T-helper 22 cell (primary cell): Measurements from ENCODE around the gene KRT7.
"Not testable (repeated sequence)": the region's sequence is repeated elsewhere in the genome, so short reads cannot be mapped to it uniquely, and the experiment has no call there.

Source experiments
- DNase-seq: peaks from one replicate; pipeline ENCODE4 v3.0.0-alpha.2; 2020; ENCODE audit warnings: low read depth

KRT7 gene

DNA sequence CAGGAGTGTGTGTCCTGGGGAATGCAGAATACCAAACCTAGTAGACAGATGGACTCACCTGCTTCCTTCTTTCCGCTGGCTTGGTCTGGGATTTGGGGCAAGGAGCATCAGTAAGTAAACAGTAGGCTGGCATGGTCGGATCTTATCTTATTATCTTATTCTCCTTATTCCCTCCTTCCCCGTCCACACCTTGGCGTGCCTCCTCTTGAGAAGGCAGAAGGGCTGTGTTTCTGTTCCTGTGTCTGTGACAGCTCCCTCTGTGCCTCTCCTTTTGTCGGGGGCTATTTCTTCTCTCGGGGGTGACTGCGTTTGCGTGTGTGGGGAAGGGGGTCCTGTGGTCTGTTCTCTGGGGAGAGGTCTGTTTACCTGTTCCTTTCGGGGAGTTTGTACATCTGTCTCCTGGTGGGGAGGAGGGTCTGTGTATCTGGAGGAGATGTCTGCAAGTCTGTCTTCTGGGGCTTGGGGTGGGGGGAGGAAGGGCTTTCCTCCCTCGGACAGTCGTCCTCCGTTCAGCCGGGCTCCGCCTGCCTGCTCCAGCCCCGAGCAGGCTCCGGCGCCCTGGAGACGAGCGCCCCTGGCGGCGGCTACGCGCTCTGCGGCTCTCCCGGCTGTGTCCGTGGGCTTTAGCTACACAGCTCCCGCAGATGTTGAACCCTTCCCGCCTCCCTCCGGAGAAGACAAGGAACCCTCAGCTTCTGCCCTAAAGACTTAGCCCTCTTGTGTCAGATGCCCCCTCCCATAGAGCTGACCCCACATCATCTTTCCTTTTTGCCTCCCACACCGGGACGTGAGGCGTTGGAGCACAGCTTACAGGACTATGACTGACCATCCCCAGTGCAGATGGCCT lies 45.8 kb downstream of the KRT7 start:
- DNase-seq: peak; percentile 17

DNA sequence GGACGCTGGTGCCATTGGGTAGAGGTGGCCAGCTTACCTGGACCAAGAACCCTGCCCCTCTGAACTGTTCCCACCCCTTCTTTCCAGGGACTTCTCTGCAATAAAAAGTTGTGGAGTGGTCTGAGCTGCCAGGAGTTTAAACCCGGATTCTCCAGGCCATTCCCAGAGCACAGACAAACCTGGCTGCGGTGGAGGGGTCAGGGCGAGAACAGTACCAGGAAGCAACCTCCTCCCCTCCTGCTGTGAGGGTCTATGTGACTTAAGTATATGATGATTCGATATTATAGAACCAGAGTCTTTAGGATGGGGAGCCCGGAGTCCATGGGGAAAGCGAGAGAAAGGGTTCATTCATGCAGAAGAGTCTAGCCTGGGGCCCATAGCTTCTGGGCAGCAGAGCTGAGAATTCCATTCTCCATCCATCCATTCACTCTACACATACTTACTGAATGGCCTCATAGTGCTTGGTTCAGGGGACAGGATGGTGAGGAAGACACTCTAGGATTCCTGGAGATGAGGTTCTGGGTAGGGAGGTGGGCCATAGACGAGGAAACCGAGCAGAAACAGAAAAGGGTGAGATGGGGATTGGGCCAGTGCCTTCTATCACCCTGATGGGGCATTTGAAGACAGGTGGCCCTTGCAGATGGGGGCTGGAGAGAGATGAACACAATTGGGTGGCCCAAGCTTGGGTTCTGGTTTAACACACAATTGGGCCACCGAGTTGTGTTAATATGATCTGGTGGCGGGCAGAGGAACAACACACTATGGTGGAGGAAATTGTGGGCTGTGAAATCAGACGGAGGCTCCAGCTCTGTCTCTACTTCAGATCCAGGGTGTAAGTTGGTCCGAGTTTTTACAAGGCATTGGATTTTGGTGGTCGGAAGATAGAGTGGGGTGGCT lies 46.6 kb downstream of the KRT7 start:
- no peak for DNase-seq

DNA sequence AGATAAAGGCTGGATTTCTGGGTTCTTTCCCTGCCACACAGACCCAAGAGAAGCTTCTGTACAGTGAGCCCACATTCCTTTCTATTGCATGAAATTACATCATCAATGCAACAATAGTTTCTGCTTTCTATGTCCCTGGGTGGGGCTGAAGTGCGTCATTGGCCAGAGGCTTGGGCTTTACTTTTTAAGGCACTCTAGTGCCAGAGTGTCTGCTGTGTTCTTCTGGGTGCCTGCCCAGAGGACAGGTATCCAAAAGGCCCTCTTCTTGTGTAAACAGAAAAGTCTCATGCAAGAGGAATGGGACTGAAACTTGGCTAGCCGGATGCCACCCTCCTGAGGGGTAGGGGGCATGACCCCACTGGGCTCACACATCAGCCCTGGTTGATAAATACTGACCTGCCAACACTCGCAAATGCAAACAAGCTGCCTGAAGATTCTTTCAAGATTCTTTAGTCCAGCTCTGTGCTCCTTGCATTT lies 47.3 kb downstream of the KRT7 start:
- no peak for DNase-seq

DNA sequence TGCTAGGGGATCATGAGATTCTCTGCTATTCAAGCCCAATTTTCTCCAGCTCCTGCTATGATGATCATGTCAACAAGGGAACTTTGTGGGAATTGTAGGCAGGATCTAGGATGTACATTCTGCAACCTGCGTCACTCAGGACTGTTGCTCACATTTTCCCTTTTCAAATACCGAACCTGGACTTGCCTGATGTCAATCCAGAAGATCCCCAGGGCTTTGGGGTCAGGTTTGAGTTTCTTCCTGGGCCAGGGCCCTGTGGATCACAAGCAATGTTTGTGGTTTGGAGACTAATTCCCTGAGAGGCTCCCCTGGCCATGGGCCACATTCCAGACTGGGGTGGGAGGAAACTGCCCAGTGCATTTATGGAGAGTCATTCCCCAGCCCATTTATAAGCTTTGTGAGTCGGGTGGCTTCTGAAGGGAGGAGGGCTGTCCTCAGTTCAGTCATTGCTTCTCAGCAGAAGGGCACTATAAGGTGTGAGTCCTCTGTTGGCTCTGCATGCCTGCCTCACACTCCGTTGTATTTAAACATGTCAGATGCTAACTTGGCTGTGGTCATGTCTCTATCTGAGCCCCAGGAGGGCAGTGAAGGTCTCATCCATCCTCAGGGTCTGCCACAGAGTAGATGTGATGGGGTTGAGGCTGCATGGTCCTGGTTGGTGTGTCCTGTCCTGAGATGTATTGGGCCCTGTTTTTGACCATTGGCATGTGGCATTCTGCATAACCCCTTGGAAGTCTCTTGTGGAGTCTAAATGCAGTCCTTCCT lies 47.9 kb downstream of the KRT7 start:
- no peak for DNase-seq

DNA sequence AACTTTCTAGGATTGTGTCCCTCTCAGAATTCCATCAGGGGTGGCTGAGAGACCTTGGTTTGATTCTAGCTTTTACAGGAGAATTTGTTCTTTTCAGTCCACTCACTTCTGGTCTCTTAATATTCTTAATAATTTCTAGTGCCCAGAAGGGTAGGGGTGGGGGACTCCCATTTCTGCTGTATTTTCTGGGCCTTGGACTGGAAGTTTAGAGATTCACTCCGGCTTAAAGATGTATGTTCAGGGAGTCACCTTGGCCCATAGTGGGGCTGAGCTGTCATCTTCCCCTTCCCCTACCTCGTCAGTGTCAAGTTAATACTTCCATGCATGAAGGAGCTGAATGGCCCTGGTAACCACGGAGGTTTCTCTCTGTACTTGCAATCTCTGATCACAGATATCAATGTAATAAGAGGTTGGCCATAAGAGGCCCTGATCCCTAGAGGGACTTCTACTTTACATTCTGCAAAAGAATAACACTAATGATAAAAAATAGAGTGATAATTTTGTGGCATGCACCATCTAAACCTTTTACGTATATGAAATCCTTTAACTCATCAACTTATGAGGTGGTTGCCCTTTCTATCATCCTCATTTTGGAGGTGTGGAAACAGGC lies 51.6 kb downstream of the KRT7 start:
- no peak for DNase-seq

DNA sequence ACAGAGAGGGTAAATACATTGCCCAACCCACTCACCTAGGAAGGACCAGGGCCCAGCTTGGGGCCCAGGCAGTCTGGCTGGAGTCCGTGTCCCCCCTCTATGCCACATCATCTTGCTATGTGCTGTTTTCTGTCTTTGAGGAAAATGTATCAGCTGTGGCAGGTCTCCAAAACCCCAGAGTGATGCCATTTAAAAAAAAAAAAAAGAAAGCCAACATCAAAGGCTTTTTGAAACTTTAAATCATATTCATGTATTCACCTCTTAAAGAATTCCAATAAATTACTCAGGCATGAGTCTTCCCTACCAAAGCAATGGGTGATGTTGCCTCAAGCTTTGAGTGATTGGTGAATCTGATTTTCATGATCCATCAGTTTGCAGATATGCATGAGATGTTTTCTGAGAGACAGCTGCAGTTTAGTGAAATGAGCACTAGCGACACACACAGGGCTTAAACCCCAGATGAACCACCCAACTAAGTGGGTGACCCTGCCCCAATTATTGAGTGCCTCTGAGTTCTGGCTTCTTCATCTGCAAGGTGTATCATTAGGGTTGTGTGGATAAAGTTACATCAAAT lies 52.2 kb downstream of the KRT7 start:
- no peak for DNase-seq

DNA sequence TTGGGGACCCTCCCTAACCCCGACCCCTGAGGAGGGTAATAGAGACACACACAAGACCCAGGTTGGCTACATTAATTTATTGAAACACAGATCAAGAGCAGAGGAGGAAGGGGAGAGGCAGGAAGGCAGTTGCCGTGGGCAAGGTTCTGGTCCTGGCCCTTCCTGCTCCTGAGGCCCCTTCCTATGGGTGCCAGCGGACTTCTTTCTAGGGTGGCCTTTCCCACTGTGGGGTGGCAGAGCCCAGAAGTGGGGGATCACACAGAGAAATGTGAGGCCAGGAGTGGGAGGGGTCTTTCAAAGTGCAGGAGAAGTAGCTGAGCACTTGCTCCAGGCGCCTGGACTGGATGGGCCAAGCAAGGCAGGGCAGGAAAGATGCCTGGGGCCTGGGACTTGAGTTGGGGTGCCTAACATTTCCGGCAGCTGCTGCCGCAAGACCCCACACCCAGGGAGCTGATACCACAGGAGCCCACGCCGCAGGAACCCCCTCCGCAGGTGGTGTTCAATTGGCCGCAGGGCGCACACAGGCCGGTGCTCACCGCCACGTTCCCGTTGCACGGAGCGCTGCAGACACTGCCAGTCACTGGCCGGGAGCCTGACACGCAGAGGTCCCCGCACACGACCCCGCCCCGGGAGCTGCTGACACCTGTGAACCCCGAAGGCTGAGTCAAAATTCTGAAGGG lies 52.9 kb downstream of the KRT7 start:
- no peak for DNase-seq

DNA sequence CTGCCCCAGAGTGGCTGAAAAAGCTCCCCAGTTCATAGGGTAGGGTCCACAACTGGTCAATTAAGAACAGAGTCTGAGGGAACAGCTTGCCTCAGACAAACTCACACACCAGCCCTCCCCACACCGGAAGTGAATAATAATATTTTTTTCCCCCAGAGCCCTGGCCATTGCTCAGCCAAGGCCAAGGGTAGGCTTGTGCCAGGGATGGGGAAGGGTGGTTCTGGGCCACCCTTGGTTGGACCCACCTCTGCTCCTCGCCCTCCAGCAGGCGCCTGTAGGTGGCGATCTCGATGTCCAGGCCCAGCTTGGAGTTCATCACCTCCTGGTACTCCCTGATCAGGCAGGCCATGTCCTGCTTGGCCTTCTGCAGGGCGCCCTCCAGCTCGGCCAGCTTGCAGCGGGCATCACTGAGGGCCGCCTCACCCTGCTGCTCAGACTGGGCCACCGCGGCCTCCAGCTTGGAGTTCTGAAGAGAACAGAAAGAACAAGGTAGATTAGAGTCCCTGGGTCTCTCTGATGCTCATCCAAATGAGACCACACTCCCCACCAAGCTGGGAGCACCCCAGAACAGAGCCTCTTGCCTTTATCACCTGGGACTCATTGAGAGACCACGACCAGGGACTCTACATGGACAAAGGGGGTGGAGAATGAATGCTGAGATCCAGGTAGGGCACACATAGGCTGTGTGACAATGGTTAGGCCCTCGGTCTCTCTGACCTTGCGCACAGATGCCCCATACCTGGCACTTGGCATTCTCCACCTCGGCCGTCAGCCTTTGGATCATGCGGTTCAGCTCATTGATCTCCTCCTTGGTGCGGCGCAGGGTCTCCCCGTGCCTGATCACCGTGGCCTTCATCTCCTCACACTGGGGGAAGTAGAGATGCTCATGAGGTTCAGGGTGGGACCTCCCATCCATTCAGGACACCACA lies 54.1 kb downstream of the KRT7 start:
- not testable (repeated sequence) for DNase-seq

DNA sequence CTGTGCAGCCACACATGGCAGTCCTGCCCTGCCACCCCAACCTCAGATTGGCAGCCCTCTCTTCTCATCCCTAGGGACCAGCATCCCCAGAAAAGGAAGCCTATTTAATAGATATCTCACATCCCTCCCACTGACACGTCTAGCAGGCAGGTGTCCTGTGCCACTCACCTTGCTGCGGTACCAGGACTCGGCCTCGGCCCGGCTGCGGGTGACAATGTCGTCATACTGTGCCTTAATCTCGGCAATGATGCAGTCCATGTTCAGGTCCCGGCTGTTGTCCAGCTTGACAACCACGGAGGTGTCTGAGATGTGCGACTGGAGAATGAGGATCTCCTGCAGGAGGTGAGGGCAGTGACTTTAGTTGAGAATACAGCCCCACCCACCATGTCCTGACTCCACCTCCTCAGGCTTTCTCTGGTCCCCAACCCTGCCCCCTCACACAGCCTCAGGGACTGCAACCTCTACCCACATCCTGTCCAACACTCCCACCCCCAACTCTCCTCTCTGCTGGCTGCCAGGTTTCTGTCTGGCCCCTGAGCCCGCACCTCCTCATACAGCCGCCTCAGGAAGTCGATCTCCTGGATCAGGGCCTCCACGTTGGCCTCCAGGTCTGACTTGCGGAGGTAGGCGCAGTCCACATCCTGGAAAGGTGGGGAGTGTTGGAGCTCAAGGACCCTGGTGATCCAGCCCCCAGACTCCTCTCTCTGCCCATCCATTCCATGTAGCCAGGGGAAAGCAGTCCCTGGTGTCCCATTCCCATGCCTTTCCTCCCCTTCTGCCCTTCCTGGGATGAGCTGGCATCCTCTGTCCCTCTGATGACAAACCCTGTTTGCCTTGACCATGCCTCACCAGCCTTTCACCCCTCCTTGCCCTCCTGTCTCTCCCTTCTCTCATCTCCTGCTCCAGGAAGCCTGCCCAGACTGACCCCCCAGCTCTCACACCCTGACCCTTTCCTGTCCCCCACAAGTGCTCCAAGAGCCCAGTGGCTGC lies 55.1 kb downstream of the KRT7 start:
- not testable (repeated sequence) for DNase-seq

DNA sequence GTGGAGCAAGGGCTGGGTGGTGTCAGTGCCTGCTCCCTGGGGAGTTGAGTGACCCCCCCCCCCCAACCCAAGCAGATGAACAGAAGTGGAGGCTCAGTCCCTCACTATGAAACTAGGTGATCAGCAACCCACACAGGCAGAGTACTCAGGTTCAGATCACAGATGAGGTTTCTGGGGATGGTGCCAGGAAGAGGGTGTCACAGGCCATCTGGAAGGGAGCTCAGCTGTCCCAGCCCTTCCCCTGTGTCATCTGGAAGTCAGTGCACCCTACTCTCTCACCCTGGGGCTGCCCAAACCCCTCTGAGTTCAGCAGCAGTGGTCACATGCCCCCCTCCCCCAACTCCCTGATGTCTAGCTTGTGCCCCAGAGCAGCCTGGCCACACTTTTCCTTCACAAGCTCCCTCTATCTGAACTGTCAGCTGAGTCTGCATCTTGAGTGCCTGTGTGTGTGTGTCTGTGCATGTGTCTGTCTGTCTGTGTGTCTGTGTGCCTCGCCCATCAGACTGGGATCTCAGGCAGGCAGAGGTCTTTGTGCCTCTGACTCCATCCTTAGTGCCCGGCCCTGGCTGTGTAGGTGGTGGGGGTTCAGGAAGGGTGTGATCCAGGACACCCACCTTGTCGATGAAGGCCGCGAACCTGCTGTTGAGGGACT lies 57.6 kb downstream of the KRT7 start:
- not testable (repeated sequence) for DNase-seq

DNA sequence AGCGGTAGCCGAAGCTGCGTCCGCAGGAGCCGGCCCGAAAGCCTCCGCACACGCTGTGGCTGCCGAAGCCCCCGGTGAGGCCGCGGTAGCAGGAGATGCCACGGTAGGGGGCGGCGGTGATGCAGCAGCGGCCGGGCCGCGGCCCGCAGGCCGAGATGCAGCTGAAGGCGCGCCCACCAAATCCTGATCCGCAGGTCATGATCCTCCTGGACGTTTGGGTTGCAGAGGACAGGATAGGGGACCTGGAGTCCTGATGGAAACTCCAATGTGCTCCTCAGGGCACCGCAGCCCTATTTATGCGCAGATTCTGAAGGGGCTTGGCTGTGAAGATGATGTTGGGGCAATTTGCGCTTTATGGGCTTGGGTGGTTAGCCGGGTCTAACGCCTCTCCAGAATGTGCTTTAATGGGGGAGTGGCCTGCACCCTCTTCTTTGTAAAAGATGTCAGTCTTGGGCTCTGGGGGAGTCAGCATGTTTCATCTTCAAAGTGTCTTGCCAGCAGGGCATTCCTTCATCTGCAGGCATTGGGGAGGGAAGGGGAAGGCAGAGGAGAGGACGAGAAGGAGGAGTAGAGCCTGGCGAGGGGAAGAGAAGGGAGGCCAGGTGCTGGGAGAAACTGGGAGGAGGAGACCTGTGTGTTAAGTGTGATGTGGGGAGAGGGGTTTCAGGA lies 58.4 kb downstream of the KRT7 start, which contains the start of gene KRT81:
Gene KRT81 (minus strand): TSS at position 268 of the 669 bp plus-strand sequence. CDS start 69 bp downstream, at position 199.
- DNase-seq: no peak

DNA sequence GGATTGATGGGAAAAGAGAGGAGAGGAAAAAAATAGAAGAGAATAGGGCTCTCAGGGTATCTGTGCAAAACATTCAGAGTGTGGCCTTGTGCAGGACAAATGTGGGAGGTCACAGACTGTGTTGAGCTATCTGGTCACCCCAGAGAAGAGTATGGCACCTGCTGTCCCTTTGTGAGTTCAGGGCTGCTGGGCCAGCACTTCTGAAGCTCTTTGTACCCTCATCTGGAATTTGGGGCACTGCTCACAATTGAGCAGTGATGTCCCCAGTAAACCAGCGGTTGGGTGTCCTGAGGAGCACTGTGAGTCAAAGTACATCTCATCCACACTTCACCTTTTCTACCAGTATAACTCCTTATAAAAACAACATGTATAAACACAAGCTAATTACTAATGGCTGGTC lies 60.9 kb downstream of the KRT7 start:
- DNase-seq: no peak

DNA sequence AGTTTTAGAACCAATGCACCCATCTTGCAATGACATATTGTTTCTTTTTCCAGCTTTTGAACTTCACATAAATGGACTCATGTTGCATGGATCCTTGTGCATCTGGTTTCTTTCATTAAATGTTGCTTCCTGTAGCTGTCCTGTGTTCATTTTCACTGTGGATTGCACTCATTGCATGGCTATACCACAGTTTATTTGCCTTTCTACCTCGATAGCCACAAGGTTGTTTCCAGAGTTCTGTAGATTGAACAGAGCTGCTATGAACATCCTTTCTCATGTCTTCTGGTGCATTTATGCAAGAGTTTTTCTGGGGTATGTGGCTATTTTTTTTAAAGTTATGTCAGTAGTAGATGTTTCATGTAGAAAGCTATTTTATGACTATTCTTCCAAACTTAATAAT lies 61.8 kb downstream of the KRT7 start:
- no peak for DNase-seq

DNA sequence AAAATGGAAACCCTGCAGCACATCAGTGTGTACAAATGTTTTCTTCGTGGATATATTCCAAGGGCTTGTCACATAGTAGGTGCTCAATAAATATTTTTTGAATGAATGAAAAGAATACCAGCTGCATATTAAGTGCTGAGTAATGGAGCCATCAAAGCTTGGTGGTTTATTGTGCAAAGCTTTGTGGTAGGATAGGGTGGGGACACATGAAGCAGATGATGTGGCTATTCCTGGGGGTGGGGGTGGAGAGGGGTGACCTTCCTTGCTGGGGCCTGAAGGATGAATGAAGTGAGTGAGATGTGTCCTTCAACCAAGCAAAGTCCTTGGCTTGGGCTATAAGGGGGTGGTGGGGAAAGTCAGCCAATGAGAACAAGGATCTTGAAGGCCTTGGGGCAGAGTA lies 62.6 kb downstream of the KRT7 start:
- DNase-seq: no peak

DNA sequence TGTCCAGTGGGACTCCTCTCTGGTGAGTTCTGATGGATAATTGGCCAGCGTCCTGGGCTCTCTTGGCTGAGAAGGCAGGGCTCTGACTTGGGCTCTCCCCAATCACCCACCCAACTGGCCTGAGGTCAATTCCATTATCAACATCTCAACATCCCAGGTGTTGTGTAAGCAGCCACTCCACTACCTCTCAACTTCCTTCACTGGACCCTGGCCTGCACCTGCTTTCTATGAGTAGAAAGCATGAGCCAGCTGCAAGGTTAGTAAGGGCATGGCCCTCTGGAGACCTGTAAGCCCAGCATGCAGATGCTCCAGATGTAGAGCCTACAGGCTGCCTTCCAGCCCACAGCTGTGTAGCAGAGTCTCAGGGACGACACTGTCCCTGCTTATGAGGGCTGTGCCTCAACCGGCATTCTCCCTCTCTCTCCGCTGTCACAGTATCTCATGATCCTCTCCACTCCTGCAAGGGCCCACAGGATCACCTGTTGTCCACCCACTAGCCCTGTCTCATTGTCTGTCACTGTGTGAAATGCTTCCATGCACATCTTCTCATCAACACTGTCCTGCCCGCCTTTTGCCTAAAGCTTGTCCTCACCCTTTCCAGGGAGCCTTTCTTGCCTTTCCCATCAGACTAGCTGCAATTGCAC lies 63.7 kb downstream of the KRT7 start:
- DNase-seq: no peak
